ENCODE measurements around the gene HOXC5.
"Not testable (repeated sequence)": the region's sequence is repeated elsewhere in the genome, so short reads cannot be mapped to it uniquely, and the experiment has no call there.

The HOXC5 gene

GRCh38 chr12:54075974-54076373 lies 43.1 kb downstream of the HOXC5 start:
- DNase-seq, result no peak

- not testable (repeated sequence) for DNase-seq
Observed at GRCh38 chr12:54077843-54078242, 45.0 kb downstream of the HOXC5 start.

GRCh38 chr12:54079115-54079514 lies 46.3 kb downstream of the HOXC5 start:
- DNase-seq, result not testable (repeated sequence)

- not testable (repeated sequence) for DNase-seq
Observed at GRCh38 chr12:54080008-54080924, 47.4 kb downstream of the HOXC5 start.

DNA sequence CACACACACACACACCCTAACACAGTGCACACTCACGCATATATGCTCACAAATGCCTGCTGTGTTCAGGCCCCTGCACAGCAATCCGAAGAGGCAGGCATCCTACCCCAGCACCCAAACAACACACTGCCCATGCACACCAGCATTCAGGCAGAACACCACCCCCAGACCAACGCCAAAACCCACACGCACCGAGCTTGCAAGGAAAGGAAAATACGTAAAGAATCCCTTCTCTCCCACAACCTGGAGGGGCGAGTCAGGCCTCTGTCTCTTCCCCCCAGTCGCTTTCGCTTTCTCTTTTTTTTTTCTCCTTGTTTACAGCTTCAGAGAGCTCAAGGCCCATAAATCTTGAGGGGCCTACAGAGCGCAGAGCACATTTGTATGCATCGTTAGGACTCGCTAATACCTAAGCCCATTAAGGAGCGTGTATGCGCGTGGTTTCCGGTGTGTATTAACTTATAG lies 48.2 kb downstream of the HOXC5 start:
- DNase-seq, result not testable (repeated sequence)

DNA sequence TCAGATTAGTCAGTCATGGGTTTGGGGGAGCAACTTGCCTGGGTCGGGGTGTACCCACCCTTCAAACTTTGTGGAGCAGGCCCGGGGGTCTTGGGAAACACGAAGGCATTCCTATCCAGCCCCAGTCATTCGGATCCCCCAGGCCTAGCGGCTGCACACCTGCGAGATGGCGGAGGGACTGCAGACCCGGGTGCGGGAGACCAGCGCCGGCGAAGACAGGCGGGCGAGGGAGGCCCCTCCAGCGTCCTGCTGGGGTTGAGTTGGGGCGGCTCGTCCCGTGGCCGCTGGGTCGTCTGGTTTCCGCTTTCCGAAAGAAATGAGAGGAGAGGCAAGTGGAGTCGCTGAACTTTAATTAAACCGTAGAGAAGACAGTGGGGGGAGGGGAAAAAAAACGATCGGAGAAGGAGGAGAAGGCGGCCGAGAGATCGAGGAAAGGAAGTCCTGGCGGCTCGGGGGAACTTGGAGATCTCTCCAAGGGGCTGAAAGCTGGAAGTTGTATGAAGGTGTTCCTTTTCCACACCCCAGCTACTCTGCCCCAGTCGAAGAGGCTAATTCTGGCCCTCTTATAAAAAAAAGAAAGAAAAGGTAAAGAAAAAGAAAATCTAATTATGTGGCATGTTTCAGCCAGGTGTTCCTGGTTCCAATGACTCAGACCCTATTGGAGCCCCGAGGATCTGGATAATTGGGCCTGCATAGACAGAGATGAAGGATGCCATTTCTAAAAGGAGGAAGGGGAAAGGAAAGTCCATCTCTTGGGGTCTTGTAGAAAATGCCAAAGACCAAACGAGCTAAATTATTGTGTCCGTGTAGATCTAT lies 48.9 kb downstream of the HOXC5 start:
- DNase-seq, result not testable (repeated sequence)

DNA sequence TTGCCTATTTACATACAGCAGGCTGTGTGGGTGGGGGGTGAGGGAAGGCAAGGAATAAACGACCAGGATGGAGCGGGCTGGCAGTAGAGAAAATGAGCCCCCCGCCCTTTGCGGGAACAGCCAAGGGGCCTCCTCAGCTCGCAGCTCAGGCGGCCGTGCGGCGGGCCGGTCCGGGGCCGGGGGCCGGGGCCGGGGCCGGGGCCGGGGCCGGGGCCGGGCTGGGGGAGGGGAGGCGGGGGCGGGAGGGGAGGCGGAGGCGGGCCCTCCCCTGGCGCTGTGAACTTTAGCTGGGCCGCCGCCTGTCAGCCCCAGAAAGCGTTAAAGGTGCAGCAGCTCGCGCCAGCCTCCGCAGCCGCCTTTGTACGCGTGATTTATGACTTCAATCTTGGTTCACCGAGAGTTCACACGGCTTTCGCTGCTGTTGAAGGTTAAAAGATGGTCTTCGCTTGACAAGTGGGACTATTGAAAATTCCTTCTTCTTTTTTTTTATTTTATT lies 49.6 kb downstream of the HOXC5 start:
- DNase-seq, result peak; percentile 8

Measured in NCI-H774 (cell line).